ENCODE data around the gene HOMER3.
A peak's percentile ranks its signal among the peaks of the same experiment; 100 is the strongest.

Gene HOMER3

GRCh38 chr19:18980432-18981020 lies 39.5 kb upstream of the HOMER3 start:
- H3K27ac ChIP-seq = no peak overlapping the region

GRCh38 chr19:18978616-18979015 lies 37.6 kb upstream of the HOMER3 start:
- Histone ChIP-seq H3K4me3 (no peak overlapping the region), H3K27ac (no peak overlapping the region)
- TF ChIP-seq CTCF (IDR thresholded peaks at IDR 0.05) = no peak
- no peak for DNase-seq (ENCODE audit: low spot score)

More at GRCh38 chr19:18980432-18981020, 39.5 kb upstream of the HOMER3 start:
- DNase-seq (ENCODE audit: low spot score) = no peak
- TF ChIP-seq CTCF (IDR thresholded peaks at IDR 0.05) = no peak
- H3K4me3 ChIP-seq = no peak overlapping the region

GRCh38 chr19:18975869-18976268 lies 34.9 kb upstream of the HOMER3 start:
- no peak for DNase-seq (ENCODE audit: low spot score)
- Histone ChIP-seq H3K27ac (no peak overlapping the region), H3K4me3 (no peak overlapping the region)
- no peak for TF ChIP-seq CTCF (IDR thresholded peaks at IDR 0.05)

- no peak for TF ChIP-seq CTCF (IDR thresholded peaks at IDR 0.05)
- no peak overlapping the region for H3K27ac ChIP-seq
- no peak overlapping the region for H3K4me3 ChIP-seq
- no peak for DNase-seq (ENCODE audit: low spot score)
Measured at GRCh38 chr19:18975011-18975410, 34.0 kb upstream of the HOMER3 start.

- Histone ChIP-seq H3K4me3 (no peak overlapping the region), H3K27ac (peak overlapping the region in 1 of 2 donors; percentile 65)
- no peak for TF ChIP-seq CTCF (IDR thresholded peaks at IDR 0.05)
- DNase-seq (ENCODE audit: low spot score) = no peak
Measured at GRCh38 chr19:18972851-18973250, 31.8 kb upstream of the HOMER3 start.

- Histone ChIP-seq H3K4me3 (no peak overlapping the region), H3K27ac (peak overlapping the region in 1 of 2 donors; percentile 65)
- DNase-seq (ENCODE audit: low spot score) = no peak
Measured at GRCh38 chr19:18972301-18972811, 31.3 kb upstream of the HOMER3 start.

More at GRCh38 chr19:18972301-18972811, 31.3 kb upstream of the HOMER3 start:
- no peak for TF ChIP-seq CTCF (IDR thresholded peaks at IDR 0.05)
